Right lung (tissue), 5 donors: Measurements from ENCODE around the gene C11orf71. TPM values are rescaled to one million over a fixed set of nuclear protein-coding genes. Genes with fewer than 3 reads are reported as not detected.

Experiments
- DNase-seq, 2 donors: peaks; one replicate each; pipeline ENCODE4 v3.0.0-alpha.2; 2013
- polyA plus RNA-seq, 5 donors: library from polyadenylated mRNA; unstranded; fragments of 120-200 nt; gene quantifications; one replicate each; pipeline versions ENCODE4 v1.2.1 to v1.2.3, GENCODE V29; 2013; ENCODE audit warnings: inconsistent platforms in 1 of 5, low replicate concordance in 1 of 5; ENCODE audit not compliant: insufficient read length in 5 of 5, insufficient read depth in 1 of 5

Gene C11orf71
- polyA plus RNA-seq, 5 donors = 9.3 to 10.4 (median 10.3) TPM

- DNase-seq = no peak
Measured at GRCh38 chr11:114362958-114363357, 37.4 kb downstream of the C11orf71 start.

- no peak for DNase-seq
Measured at GRCh38 chr11:114362326-114362725, 38.0 kb downstream of the C11orf71 start.

- DNase-seq = no peak
Measured at GRCh38 chr11:114359342-114359741, 41.0 kb downstream of the C11orf71 start.

DNA sequence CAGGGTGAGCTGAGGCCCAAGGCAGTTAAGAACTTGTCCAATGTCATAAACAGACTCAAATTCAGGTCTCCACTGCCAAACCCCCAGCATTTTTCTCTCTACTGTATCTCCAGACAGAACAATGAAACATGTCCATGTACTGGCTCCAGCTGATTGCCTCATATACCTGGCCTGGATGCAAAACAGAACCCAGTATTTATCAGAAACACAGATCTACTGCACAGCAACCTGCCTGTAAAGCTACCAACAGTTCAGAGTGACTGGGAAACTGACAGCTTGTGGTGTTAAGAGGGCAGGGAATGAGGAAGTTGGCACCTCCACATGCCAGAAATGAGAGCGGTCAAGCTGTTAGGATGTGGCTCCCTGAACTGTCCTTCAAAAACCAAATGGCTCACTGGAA is 41.6 kb downstream of the C11orf71 start:
- no peak for DNase-seq

GRCh38 chr11:114354076-114354475 is 46.2 kb downstream of the C11orf71 start:
- DNase-seq = no peak

GRCh38 chr11:114353443-114353842 is 46.9 kb downstream of the C11orf71 start:
- no peak for DNase-seq

GRCh38 chr11:114350022-114350421 is 50.3 kb downstream of the C11orf71 start:
- no peak for DNase-seq

Other genes with a start within 250 kb of the C11orf71 start
- 1 to 10 TPM; 1.1 to 4.6 (median 1.9) TPM for gene NNMT, start 104.1 kb downstream of the C11orf71 start, polyA plus RNA-seq
- 10 to 100 TPM; 41.2 to 59.2 (median 55.7) TPM for gene RBM7, start 155 bp upstream of the C11orf71 start, polyA plus RNA-seq
- 10 to 100 TPM; 65.4 to 99.2 (median 85.0) TPM for gene REXO2, start 39.0 kb upstream of the C11orf71 start, polyA plus RNA-seq
- under 1 TPM in 3 of 5 donors, not detected in 2; 0.04 to 0.10 (median 0.05) TPM for gene NXPE1, start 159.4 kb upstream of the C11orf71 start, polyA plus RNA-seq
- gene NXPE4, start 195.3 kb upstream of the C11orf71 start, polyA plus RNA-seq = not detected